HG03439 (cell line): Measurements from ENCODE around the gene MED19.
"Not testable (repeated sequence)": the region's sequence is repeated elsewhere in the genome, so short reads cannot be mapped to it uniquely, and the experiment has no call there.

Source experiments
- ATAC-seq: cut with Tn5 transposase; IDR thresholded peaks from one replicate; pipeline ENCODE4 v1.9.1; 2021; ENCODE audit warnings: mild to moderate bottlenecking, moderate library complexity; ENCODE audit not compliant: unreplicated experiment

MED19 gene

DNA sequence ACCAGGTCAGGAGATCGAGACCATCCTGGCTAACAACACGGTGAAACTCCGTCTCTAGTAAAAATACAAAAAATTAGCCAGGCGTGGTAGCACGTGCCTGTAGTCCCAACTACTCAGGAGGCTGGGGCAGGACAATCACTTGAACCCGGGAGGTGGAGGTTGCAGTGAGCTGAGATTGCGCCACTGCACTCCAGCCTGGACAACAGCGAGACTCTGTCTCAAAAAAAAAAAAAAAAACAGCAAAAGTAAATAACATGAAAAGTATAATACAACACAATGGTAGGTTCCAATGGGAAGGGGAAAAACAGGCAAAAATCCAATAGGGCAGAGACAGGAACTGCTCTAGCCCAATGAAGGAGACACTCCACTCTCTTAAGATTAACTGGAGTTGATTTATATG is 6.6 kb downstream of the MED19 start:
- not testable (repeated sequence) for ATAC-seq

DNA sequence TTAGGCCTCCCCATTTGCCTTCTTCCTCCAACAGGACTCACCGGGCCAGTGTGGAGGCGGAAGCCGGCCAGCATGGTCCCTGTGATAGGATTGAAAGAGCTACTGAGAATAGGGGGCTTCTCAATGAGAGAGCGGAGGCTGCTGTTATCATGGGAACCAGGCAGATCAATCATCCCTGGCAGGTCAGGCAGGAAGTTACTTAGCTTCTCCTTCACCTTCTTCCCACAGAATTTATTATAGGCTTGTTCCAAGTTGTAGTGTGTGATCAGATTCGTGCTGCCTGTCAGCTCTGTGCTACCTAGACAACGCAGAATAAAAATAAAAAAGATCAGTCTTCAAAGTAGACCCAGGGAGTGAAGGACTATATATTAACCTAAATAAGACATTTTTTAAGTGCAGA is 7.1 kb downstream of the MED19 start:
- ATAC-seq: no peak

DNA sequence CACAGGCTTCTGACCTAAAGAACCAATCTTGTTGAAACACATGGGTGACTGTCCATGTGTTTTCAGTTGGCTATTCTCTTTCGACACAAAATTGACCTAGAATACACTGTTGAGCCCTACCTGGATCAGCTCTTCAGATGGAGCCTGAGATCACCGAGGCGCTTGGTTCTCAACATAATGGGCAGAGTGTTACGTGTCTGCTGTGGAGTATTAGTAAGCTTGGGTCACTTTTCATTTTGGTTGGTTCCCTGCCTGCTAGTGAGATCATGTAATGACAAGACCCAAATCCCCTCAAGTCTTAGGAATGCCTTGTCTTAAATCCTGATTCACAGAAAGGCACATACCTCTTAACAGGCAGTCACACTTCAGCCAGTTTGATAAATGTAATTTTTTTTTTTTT is 8.7 kb downstream of the MED19 start:
- ATAC-seq: no peak

DNA sequence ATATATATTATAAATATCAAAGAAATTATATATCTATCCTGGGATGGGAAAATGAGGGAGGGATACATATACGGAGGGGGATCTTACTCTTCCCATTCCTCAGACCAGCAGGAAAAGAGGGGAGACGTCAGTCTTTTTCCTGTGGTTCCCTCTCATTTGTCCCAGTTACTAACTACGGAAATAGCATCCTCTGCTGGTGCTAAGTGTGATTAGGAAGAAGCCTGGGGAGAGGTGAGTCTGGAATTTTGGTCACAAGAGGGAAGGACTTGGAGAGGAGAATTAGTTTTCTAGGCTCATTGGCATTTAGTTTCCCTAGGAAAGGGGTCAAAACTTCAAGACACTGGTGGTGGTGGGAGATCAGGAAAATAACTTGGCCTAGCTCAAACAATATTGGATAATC is 11.6 kb downstream of the MED19 start:
- no peak for ATAC-seq

DNA sequence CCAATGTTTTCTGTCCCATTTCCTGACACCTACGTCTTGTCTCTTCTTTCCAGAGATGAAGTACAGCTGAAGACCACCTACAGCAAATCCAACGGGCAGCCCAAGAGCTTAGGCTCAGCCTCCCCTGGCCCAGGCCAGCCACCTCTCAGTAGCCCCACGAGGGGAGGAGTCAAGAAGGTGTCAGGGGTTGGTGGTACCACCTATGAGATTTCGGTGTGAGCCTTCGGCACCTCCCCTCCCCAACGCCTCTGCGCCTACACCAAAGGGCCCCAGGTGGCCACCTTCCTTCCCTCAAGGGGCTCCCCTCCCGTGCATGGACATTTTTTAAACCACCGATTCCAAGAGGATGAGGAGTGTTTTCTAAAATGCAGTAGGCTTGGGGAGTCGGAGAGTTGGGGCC is 12.2 kb downstream of the MED19 start:
- no peak for ATAC-seq

DNA sequence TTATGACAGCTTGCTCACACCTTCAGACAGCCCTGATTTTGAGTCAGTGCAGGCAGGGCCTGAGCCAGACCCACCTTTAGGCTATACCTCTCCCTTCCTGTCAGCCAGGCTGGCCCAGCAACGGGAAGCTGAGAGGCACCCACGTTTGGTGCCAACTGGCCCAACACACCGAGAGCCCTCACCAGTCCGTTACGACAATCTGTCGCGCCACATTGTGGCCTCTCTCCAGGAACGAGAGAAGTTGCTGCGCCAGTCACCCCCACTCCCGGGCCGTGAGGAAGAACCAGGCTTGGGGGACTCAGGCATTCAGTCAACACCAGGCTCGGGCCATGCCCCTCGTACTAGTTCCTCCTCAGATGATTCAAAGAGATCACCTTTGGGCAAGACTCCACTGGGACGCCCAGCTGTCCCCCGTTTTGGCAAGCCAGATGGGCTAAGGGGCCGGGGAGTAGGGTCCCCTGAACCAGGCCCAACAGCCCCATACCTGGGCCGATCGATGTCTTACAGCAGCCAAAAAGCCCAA is 13.1 kb downstream of the MED19 start:
- no peak for ATAC-seq

DNA sequence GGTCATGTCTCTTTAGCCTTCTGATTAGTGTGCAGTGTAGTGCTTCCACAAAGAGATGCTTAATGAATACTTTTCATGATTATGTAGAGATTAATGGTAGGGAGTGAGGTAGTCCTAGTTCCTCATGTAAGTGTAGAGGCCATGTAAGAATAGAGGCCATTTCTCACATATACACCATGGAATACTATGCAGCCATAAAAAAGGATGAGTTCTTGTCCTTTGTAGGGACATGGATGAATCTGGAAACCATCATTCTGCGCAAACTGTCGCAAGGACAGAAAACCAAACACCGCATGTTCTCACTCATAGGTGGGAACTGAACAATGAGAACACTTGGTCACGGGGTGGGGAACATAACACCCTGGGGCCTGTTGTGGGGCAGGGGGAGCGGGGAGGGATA is 21.5 kb downstream of the MED19 start:
- ATAC-seq: not testable (repeated sequence)

DNA sequence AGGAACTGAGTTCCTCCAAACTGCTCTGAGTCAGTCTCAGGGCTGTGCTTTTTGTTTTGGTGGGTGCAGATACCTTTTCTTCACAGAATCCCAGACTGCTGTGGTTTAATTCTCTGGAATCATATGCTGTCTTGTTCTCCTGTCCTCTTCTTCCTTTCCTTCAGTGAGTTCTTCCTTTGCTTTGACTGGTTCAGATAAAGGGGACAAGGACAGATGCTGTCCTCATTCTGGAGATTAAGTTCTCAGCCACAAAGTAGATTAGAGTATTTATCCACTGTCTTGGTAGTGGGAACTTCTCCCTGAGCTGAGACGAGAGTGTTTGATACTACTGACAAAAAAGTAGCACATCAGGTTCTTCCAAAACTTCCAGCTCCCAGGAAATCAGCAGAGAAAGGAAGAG is 30.8 kb downstream of the MED19 start:
- no peak for ATAC-seq

DNA sequence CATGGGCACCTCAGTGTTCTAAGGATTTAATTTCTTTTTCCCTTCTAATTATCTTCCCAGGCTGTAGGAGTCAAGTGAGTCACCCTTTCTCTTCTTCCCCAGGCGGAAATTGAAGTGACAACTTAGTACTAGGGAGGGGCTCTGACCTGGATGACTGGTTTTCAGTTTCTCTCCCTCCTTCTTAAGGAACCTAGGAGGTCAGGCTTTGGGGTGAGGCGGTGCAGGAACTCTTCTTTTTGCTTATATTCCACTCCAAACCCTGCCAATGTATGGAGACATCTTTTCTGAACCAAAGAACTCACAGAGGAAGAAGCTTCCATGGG is 31.5 kb downstream of the MED19 start:
- ATAC-seq: no peak

DNA sequence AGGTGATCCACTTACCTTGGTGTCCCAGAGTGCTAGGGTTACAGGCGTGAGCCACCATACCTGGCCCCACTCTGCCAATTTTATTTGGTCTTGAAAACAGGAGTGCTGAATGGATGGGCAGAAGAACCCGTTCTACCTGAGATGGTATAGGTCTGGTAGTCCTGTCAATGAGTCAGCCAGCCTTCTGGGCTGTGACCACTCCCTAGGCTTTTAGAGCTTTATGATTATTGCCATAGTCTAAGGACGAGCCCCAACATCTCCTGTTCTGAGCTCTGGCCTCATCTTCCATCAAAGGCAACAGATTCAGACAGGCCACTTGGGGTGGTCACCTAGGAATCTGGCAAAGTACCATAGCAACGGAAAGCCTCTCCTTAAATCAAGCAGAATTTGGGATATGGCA is 32.6 kb downstream of the MED19 start:
- no peak for ATAC-seq

DNA sequence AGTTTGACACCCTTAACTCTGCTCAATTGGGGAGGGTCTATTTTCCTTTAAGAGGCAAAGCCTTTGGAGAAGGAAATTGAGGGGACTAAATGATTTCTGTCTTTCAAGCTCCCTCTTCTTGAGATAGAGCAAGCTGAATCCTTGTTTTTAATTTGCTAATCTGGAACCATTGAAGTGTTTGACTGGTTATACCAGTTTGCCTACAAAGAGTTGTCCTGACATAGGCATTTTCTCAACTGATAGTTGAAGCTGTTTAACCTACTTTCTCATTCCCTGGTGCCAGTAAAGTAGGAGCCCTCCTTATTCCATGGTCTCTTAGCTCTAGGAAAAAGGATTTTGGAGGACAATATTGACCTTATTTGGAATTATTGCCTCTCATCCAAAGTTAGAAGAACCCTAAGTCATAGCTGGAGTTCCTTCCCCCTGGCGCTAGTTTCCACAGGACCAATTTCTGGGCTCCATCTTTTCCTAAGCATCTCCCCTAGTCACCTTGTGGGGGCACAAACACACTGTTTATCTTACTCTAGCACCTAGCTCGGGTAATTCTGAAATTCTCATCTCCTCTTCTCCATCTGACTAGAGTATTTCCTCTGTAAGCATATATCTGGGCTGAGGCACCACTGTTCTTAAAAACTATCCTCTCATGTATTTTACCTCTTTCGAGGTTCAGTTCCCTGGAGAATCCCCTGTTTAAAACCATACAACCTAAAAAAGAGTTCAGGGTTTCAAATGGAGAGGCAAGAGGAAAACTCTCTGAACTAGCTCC is 36.7 kb downstream of the MED19 start:
- no peak for ATAC-seq

DNA sequence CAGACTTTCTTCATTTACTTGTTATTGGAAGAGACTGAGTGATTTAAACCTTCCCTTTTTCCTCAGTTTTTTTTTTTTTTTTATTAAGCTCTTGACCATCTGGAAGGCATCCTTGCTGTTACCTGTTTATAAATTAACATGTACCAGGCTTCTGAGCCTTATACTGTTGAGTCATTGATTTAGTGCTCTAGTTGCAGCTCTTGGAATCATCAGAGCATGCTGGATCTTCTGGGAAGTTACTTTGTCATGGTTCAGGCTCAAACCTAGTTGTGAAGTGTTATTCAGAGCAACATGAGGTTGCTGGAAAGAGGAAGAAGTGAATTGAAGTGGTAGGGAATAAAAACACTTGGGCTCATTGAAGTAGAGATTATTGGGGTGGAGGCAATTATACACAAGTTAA is 37.8 kb downstream of the MED19 start:
- ATAC-seq: no peak

DNA sequence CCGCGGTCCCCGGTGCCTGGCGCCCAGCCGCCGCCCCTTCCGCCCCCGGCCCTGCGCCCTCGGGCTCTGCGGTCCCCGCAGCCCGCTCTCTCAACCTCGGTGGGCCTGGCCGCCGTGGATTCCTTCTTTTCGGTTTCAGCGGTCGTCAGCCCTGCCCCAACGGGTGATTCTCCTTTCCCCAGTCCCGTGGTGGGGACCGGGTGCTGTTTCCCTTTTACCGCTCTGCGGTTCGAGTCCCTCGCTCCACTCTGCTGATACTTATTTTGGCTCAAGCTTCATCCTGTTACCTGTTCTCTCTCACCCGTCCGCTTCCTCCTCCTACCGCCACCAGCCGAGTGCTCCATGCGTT is 43.6 kb downstream of the MED19 start:
- ATAC-seq: peak; percentile 2

DNA sequence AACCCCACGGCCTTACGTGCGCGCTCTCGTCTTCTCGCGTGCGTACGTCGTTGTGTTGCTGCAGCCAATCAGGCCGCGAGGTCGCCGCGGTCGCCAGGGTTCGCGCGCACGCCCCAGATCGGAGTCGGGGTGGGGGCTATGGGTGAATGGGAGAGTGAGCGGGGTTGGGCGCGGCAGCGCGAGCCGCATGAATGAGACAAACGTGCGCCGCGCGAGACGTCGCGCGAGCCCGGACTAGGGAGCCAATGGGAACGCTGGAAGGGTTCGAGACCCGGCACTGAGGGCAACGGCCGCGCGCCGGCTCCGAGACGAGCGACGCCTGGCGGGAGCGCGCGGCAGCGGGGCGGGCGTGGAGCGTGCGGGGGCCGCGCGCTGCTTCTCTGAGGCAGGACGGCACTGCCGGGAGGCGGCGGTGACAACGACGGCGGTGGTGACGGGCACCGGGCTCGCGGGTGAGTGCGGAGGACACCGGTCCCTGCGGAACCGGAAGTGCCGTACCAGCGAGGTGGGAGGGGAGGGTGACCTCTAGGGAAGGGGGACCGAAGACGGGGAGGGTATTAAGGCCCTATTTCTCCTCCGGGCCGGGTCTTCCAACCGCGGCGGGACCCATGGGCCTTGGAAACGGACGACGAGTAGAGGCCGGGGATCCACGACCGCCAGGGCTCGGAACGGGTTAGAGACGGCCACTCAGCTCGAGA is 44.1 kb downstream of the MED19 start, which contains the start of gene ZDHHC5:
Gene ZDHHC5, plus strand, starts transcription at position 379 of the 698 bp plus-strand sequence. CDS start 4,977 bp downstream, outside the sequence.
- ATAC-seq: peak; percentile 85

DNA sequence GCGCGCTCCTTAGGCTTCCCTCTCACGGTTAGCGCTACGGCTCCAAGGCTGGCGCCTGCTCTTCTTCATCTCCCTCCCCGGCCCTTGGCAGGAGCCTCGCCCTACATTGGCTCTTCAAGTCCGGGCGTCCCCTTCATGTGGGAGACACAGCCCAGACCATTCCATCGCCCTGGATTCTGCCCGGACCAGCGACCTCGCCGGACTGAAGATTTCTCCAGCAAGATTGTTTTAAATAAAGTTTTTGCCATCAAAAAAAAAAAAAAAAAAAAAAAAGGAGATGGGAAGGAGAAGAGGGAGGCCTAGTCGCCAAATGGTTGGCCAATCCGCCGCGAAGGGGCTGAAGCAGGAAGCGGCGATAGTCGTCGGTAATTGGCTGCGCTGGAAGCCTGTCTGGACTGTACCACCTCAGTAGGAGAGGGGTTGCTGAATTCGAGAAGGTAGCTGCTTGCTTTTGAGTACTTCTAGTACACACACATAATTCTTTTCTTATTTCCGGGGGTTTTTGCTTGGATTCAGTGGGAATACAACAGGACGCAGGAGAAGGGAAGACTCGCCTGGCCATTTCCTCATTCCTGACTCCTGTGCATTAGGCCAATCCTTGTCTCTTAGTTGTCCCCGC is 44.8 kb downstream of the MED19 start:
- peak; percentile 78 for ATAC-seq

DNA sequence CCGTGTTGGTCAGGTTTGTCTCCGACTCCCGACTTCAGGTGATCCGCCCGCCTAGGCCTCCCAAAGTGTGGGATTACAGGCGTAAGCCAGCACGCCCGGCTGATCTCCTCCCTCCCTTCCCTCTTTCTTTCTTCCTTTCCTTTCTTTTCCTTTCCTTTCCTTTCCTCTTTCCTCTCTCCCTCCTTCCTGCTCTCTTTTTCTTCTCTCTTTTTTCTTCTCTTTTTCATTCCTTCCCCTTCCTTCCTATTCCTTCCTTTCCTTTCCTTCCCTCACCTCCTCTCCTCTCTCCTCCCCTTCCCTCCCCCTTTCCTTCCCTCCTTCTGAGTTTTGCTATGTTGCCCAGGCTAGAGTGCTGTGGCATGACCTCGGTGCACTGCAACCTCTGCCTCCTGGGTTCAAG is 48.0 kb downstream of the MED19 start:
- no peak for ATAC-seq

DNA sequence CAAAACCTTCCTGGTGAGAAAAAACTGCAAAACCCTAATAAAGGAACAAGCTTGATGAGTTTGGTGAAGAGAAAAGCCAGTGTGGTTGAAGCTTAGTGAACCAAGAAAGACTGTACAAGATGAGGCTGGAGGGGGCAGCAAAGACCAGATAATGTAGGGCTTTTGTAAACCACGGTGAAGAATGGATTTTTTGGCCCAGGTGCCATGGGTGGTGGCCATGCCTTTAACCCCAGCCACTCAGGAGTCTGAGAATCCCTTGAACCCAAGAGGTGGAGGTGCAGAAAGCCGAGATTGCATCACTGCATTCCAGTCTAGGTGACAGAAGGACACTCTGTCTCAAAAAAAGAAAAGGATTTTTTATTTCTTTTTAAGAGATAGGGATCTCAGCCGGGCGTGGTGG is 49.1 kb downstream of the MED19 start:
- no peak for ATAC-seq

DNA sequence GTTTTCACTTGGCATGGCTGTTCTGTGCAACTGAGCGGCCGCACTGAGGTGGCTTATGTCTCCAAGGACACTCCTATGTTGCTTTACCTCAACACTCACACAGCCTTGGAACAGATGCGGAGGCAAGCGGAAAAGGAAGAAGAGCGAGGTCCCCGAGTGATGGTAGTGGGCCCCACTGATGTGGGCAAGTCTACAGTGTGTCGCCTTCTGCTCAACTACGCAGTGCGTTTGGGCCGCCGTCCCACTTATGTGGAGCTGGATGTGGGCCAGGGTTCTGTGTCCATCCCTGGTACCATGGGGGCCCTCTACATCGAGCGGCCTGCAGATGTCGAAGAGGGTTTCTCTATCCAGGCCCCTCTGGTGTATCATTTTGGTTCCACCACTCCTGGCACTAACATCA is 52.3 kb downstream of the MED19 start:
- no peak for ATAC-seq

DNA sequence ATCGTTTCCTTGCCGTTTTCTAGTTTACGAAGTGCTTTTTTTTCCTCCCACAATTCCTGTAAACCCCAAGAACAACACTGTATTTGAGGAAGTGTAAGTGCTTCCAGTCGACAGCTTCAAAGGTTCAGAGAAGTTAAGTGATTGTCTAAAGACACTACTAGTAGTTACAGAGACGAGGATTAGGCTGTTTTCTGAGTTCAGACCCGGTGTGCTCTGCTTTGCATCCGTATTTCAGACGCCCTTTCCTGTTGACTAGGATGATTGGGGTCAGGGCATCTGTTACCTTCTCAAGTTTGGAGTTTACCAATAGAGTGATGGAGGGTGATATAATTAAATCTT is 54.0 kb downstream of the MED19 start:
- ATAC-seq: no peak

DNA sequence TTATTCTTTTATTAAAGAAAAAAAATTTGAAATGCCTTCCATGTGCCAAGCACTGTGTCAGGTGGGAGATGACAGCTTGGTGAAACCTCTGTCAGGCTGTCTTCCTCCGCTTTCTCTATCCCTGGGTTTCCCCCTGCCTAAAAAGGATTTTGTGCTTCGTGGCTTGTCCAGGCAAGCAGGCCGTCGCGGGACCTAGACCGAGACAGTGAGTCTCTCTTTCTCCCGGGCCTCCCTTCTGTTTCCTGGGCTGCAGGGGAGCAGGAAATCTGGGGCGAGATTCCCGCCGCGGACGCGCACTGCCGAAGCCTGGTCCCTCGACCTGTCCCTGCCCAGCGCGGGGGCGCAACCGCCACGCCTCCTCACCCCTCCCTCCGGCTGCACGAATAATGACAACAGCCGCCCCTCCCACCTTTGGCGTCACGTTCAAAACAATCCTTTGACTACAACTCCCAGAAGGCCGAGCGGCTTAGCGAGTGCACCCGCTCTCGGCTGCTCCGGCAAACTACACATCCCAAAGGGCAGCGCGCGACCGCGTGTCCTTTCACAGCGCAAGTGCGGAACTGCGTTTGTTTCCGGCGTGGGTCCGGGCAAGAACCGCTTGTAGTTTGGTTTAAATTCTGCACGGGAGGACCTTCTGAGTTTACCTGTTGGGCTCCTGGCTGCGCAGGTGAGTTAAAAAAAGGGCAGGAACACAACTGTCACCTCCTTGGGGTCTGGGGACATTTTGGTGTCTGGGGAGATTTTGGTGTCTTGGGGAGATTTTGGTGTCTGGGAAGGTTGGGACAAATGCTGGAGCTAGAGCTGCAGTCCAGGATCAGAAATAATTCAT is 54.6 kb downstream of the MED19 start, which contains the start of gene CLP1:
Gene CLP1, plus strand, starts transcription at position 569 of the 829 bp plus-strand sequence. CDS start 1,715 bp downstream, outside the sequence.
- ATAC-seq: peak; percentile 99

DNA sequence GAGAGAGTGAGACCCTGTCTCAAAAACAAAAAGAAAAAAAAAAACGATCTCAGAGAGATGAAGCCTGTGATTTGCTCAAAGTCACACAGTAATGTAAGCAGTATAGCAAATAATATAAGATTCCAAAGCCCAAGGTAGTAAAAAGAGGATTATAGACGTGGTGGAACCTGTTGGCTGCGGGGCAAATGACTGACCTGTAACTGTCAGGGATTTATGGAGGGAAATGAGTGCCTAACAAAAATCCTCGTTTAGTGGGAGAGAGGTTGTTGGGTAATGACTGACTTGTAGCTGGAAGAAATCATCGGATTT is 55.2 kb downstream of the MED19 start:
- ATAC-seq: no peak
